Loucy (cell line): ENCODE results near the gene TRAF2.

Experiments used
- H2AFZ ChIP-seq: fragments of 200-600 bp; sonication (generic); 2 replicates; pipeline ENCODE4 v1.6.0; 2016; ENCODE audit warnings: antibody characterized with exemption, mild to moderate bottlenecking, low read length, moderate library complexity
- H3F3A ChIP-seq: fragments of 200-600 bp; 2 replicates; pipeline ENCODE4 v1.6.0; 2016; ENCODE audit warnings: antibody characterized with exemption, low read depth, mild to moderate bottlenecking
- H3K27me3 ChIP-seq: fragments of 200-600 bp; sonication (generic); 2 replicates; pipeline ENCODE4 v1.6.1; 2014; ENCODE audit warnings: low read length, mild to moderate bottlenecking; ENCODE audit not compliant: insufficient read depth, poor library complexity, severe bottlenecking
- H3K36me3 ChIP-seq: fragments of 200-600 bp; sonication (generic); 2 replicates; pipeline ENCODE4 v1.6.1; 2016; ENCODE audit warnings: low read length; ENCODE audit not compliant: insufficient read depth
- H3K4me1 ChIP-seq: fragments of 200-600 bp; sonication (generic); 2 replicates; pipeline ENCODE4 v1.5.1; 2014; ENCODE audit warnings: low read length, mild to moderate bottlenecking; ENCODE audit not compliant: insufficient read depth, poor library complexity, severe bottlenecking
- H3K4me2 ChIP-seq: fragments of 200-600 bp; sonication (generic); 2 replicates; pipeline ENCODE4 v1.6.0; 2014; ENCODE audit warnings: antibody characterized with exemption, low read length, low read depth, mild to moderate bottlenecking; ENCODE audit not compliant: poor library complexity, severe bottlenecking
- H3K4me3 ChIP-seq: fragments of 200-600 bp; sonication (generic); 2 replicates; pipeline ENCODE4 v1.5.1; 2014; ENCODE audit warnings: low read length, mild to moderate bottlenecking, mixed read lengths; ENCODE audit not compliant: poor library complexity, severe bottlenecking
- H3K79me2 ChIP-seq: fragments of 200-600 bp; sonication (generic); 2 replicates; pipeline ENCODE4 v1.6.1; 2014; ENCODE audit warnings: low read length; ENCODE audit not compliant: insufficient read depth
- H3K9ac ChIP-seq: fragments of 200-600 bp; sonication (generic); 2 replicates; pipeline ENCODE4 v1.6.0; 2014; ENCODE audit warnings: mild to moderate bottlenecking, low read depth, low read length, moderate library complexity; ENCODE audit not compliant: poor library complexity, severe bottlenecking
- H3K9me2 ChIP-seq: fragments of 200-600 bp; sonication (generic); replicated peaks from 2 replicates; pipeline ENCODE4 v1.6.1; 2016; ENCODE audit warnings: low read depth, low read length, mixed read lengths
- H3K9me3 ChIP-seq: fragments of 200-600 bp; sonication (generic); 2 replicates; pipeline ENCODE4 v1.6.1; 2014; ENCODE audit warnings: mild to moderate bottlenecking, antibody characterized with exemption, low read length, low read depth; ENCODE audit not compliant: insufficient read depth
- H4K20me1 ChIP-seq: fragments of 200-600 bp; sonication (generic); 2 replicates; pipeline ENCODE4 v1.6.0; 2014; ENCODE audit warnings: antibody characterized with exemption, low read length, mild to moderate bottlenecking; ENCODE audit not compliant: insufficient read depth, poor library complexity, severe bottlenecking
- CTCF ChIP-seq: fragments of 200-600 bp; sonication (generic); conservative IDR thresholded peaks from 2 replicates; pipeline ENCODE4 v1.5.1; 2014; ENCODE audit warnings: mild to moderate bottlenecking, antibody characterized with exemption, low read length
- EZH2phosphoT487 ChIP-seq: fragments of 200-600 bp; IDR thresholded peaks from 2 replicates; pipeline ENCODE4 v1.6.1; 2018; ENCODE audit warnings: antibody characterized with exemption, mild to moderate bottlenecking, moderate library complexity, borderline replicate concordance

The TRAF2 gene

GRCh38 chr9:136950656-136951276 lies 64.5 kb downstream of the TRAF2 start:
- H3K27me3 ChIP-seq, result no peaks in the 10 kb centered on the region
- peak overlapping the region; percentile 79 for H3K4me3 ChIP-seq
- H3K36me3 ChIP-seq, result no peaks in the 10 kb centered on the region
- H3K9me3 ChIP-seq, result no peaks in the 10 kb centered on the region
- H4K20me1 ChIP-seq, result no peaks in the 10 kb centered on the region
- H3K79me2 ChIP-seq, result no peaks in the 10 kb centered on the region
- no peaks in the 10 kb centered on the region for H3K9me2 ChIP-seq
- TF ChIP-seq CTCF (no peak), EZH2phosphoT487 (no peak)
- H2AFZ ChIP-seq, result no peak overlapping the region
- H3K4me1 ChIP-seq, result peaks cover 11% of the 10 kb centered on the region
- H3K4me2 ChIP-seq, result peak overlapping the region; percentile 93
- peak overlapping the region; percentile 97 for H3K9ac ChIP-seq
- no peaks in the 10 kb centered on the region for H3F3A ChIP-seq

GRCh38 chr9:136951541-136952320 lies 65.4 kb downstream of the TRAF2 start, which contains the start of gene LCN12:
LCN12 (plus strand) TSS chr9:136952273; CDS start chr9:136952328, 55 bp downstream.
- Histone ChIP-seq H3F3A (no peaks in the 10 kb centered on the region), H2AFZ (no peak within 1 kb of the TSS), H3K9me3 (no peaks in the 10 kb centered on the region), H3K4me1 (peaks cover 11% of the 10 kb centered on the region), H3K79me2 (no peaks in the 10 kb centered on the region), H3K36me3 (no peaks in the 10 kb centered on the region), H3K9me2 (no peaks in the 10 kb centered on the region), H4K20me1 (no peaks in the 10 kb centered on the region), H3K4me3 (no peak within 1 kb of the TSS), H3K4me2 (peak within 1 kb of the TSS; percentile 93), H3K27me3 (no peaks in the 10 kb centered on the region), H3K9ac (peak within 1 kb of the TSS; percentile 97)
- TF ChIP-seq CTCF (no peak), EZH2phosphoT487 (no peak)

GRCh38 chr9:136952321-136952850 lies 66.1 kb downstream of the TRAF2 start:
- no peaks in the 10 kb centered on the region for H3K9me2 ChIP-seq
- peaks cover 11% of the 10 kb centered on the region for H3K4me1 ChIP-seq
- no peaks in the 10 kb centered on the region for H3K27me3 ChIP-seq
- H4K20me1 ChIP-seq, result no peaks in the 10 kb centered on the region
- no peaks in the 10 kb centered on the region for H3F3A ChIP-seq
- no peak overlapping the region for H3K4me2 ChIP-seq
- no peak for TF ChIP-seq EZH2phosphoT487
- TF ChIP-seq CTCF, result no peak
- no peak overlapping the region for H2AFZ ChIP-seq
- no peak overlapping the region for H3K9ac ChIP-seq
- no peaks in the 10 kb centered on the region for H3K9me3 ChIP-seq
- H3K4me3 ChIP-seq, result no peak overlapping the region
- no peaks in the 10 kb centered on the region for H3K36me3 ChIP-seq
- H3K79me2 ChIP-seq, result no peaks in the 10 kb centered on the region
